GM12874 (cell line): Measurements from ENCODE around the gene ZDHHC20.

Source experiments
- CTCF ChIP-seq: IDR thresholded peaks from 2 replicates; pipeline ENCODE4 v1.5.1; 2011; ENCODE audit warnings: low read depth, mild to moderate bottlenecking, control low read depth, low read length, moderate library complexity; ENCODE audit not compliant: insufficient read depth

The ZDHHC20 gene

DNA sequence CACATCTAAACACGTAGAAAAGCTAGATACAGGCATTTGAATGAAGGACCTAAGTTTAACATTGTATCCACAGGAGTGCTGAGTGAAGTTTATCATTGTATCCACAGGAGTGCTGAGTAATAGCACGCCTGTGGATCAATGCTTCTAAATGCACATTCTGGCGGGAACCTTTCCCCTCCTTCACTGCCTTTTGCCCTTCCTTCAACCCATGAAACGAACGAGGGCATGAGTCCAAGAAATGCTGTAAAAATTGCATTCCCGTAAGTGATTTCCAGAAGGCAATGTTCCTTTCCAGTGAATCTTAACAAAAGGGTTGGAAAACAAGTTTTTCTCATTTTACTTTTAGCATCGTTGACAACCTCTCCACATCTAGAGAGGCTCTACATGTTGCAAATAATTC lies 88.1 kb downstream of the ZDHHC20 start:
- TF ChIP-seq CTCF, result no peak

GRCh38 chr13:21365574-21365973 lies 93.5 kb downstream of the ZDHHC20 start:
- TF ChIP-seq CTCF, result no peak

- TF ChIP-seq CTCF, result no peak
Measured at GRCh38 chr13:21364916-21365315, 94.2 kb downstream of the ZDHHC20 start.

- TF ChIP-seq CTCF, result no peak
Measured at GRCh38 chr13:21364357-21364756, 94.7 kb downstream of the ZDHHC20 start.

- TF ChIP-seq CTCF, result no peak
Measured at GRCh38 chr13:21362741-21363140, 96.4 kb downstream of the ZDHHC20 start.

DNA sequence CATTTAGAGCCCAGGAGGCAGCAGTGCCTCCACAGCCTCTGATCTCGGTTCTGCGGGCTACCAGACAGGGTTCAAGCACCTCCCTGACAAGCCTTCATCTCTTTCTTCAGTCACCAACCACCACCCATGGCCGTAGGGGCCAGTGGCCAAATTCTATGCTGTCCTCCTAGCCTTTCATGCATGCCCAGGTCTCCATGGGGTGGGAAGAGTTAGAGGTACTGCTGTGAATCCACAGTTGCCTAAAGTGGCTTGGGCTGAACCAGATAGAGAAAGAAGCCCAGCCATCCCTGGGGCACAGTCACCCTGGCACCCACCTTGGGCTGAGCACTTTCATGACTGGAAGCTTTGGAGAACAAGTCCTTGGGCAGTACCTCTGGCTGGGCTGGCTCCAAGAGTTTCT lies 97.4 kb downstream of the ZDHHC20 start:
- no peak for TF ChIP-seq CTCF

DNA sequence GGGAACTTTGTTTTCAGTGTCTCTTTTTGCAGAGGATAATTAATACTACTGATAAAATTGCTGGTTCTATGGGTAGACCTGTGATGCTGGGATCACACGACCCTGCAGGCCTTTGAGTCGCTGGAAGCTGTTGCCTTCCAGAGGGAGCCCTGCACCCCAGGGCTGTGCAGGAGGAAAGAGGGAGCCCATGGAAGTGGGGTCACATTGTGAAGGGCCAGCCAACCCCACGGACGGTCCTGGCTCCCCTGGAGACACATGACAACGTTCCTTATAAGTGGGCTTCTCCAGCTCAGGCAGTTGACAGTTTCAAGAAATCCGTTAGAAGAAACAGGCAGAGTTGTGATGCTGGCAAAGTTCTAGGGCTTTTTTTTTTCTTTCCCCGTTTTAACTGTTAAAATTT lies 98.0 kb downstream of the ZDHHC20 start:
- no peak for TF ChIP-seq CTCF

DNA sequence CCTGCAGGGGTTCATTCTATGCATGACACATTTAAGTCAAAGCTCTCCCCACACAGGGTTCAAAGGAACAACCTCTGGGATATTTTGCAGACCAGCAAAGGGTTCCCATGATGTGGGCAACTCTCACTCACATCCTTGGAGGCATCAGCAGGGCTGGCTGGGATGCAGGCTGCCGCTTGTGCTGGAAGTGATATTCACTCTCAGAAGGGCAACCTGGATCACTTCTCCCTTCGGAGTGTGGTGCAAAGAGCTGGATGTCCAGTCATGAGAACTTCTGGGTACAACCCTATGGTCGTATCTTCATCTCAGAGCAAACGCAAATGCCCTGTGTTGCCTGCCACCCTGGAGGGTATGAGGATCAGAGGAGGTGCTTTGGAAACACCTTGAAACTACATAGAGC lies 98.6 kb downstream of the ZDHHC20 start:
- TF ChIP-seq CTCF, result no peak
